Osteoblast (primary cell): Measurements from ENCODE around the gene MED26. TPM values are rescaled to one million over a fixed set of nuclear protein-coding genes. Genes with fewer than 3 reads are reported as not detected.
A peak's percentile ranks its signal among the peaks of the same experiment; 100 is the strongest.

Source experiments
- DNase-seq: peaks from one replicate; pipeline ENCODE4 v3.0.0; 2011; ENCODE audit warnings: low spot score, mixed read lengths; ENCODE audit not compliant: insufficient read length; ENCODE audit errors: missing footprints
- H2AFZ ChIP-seq: 2 replicates; pipeline ENCODE4 v1.6.0; 2011; ENCODE audit warnings: mild to moderate bottlenecking, low read length
- H3K27ac ChIP-seq: 2 replicates; pipeline ENCODE4 v1.5.1; 2011; ENCODE audit warnings: mild to moderate bottlenecking, low read depth, low read length, moderate library complexity
- H3K27me3 ChIP-seq: 2 replicates; pipeline ENCODE4 v1.6.0; 2012; ENCODE audit warnings: mild to moderate bottlenecking, control low read depth, inconsistent platforms, low read length, moderate library complexity; ENCODE audit not compliant: insufficient read depth
- H3K36me3 ChIP-seq: 2 replicates; pipeline ENCODE4 v1.5.1; 2011; ENCODE audit warnings: mild to moderate bottlenecking, low read length, control low read depth, moderate library complexity; ENCODE audit not compliant: insufficient read depth
- H3K4me1 ChIP-seq: 2 replicates; pipeline ENCODE4 v1.5.1; 2011; ENCODE audit warnings: mild to moderate bottlenecking, low read length, control low read depth, moderate library complexity; ENCODE audit not compliant: insufficient read depth
- H3K4me2 ChIP-seq: 2 replicates; pipeline ENCODE4 v1.6.0; 2011; ENCODE audit warnings: mild to moderate bottlenecking, low read length; ENCODE audit not compliant: insufficient read depth
- H3K4me3 ChIP-seq: fragments of 200-600 bp; sonication (generic); 3 replicates; pipeline ENCODE4 v1.5.1; 2012; ENCODE audit warnings: mild to moderate bottlenecking, low read length, inconsistent platforms; ENCODE audit not compliant: insufficient read depth
- H3K79me2 ChIP-seq: 2 replicates; pipeline ENCODE4 v1.6.0; 2012; ENCODE audit warnings: mild to moderate bottlenecking, low read length, control low read depth, inconsistent platforms; ENCODE audit not compliant: insufficient read depth
- H3K9me3 ChIP-seq: 2 replicates; pipeline ENCODE4 v1.5.1; 2011; ENCODE audit warnings: low read depth, low read length, control low read depth
- H4K20me1 ChIP-seq: 2 replicates; pipeline ENCODE4 v1.6.0; 2012; ENCODE audit warnings: mild to moderate bottlenecking, low read length, control low read depth; ENCODE audit not compliant: insufficient read depth
- total RNA-seq: library from RNA; depleted of rRNA; stranded (reverse); fragments of >200 nt; gene quantifications from 2 replicates; pipeline ENCODE4 v1.2.3, GENCODE V29; 2012
- TF ChIP-seq, protein P1 (sequence below): IDR thresholded peaks from 2 replicates; pipeline ENCODE4 v1.5.1; 2011; ENCODE audit warnings: mild to moderate bottlenecking, low read depth, low read length, moderate library complexity; ENCODE audit errors: extremely low read depth

Gene MED26
- total RNA-seq, 1 donor: 5.8 TPM

GRCh38 chr19:16607819-16608218 is 20.2 kb downstream of the MED26 start:
- Histone ChIP-seq H3K4me2 (no peak overlapping the region), H3K27ac (peak overlapping the region; percentile 54)

DNA sequence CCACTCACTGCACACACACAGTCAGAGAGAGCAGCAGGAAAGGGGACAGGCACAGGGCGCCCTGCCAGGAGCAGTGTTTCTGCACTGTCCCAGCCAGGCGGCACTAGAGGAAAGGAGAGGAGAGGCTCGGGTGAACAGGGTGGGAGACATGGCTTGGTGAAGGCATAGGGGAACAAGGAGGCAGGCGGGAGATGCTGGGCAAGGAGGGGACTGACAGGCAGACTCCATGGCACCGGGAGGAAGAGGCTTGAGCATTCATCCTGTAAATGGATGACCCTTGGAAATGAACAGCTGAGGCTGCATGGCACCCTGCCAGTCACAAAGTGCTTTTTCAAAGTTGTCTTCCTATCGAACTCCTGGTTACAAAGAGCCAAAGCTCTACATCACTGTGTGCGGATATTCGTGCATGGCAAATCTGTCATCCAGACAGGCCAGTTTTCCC is 22.4 kb downstream of the MED26 start:
- H2AFZ ChIP-seq: no peak overlapping the region
- H3K4me2 ChIP-seq: no peak overlapping the region
- peaks cover 85% of the 10 kb centered on the region for H4K20me1 ChIP-seq
- peaks cover 96% of the 10 kb centered on the region for H3K79me2 ChIP-seq
- H3K4me1 ChIP-seq: peaks cover 22% of the 10 kb centered on the region
- TF ChIP-seq, protein P1, sequence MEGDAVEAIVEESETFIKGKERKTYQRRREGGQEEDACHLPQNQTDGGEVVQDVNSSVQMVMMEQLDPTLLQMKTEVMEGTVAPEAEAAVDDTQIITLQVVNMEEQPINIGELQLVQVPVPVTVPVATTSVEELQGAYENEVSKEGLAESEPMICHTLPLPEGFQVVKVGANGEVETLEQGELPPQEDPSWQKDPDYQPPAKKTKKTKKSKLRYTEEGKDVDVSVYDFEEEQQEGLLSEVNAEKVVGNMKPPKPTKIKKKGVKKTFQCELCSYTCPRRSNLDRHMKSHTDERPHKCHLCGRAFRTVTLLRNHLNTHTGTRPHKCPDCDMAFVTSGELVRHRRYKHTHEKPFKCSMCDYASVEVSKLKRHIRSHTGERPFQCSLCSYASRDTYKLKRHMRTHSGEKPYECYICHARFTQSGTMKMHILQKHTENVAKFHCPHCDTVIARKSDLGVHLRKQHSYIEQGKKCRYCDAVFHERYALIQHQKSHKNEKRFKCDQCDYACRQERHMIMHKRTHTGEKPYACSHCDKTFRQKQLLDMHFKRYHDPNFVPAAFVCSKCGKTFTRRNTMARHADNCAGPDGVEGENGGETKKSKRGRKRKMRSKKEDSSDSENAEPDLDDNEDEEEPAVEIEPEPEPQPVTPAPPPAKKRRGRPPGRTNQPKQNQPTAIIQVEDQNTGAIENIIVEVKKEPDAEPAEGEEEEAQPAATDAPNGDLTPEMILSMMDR: no peak
- no peaks in the 10 kb centered on the region for H3K27me3 ChIP-seq
- H3K9me3 ChIP-seq: no peaks in the 10 kb centered on the region
- no peak overlapping the region for H3K4me3 ChIP-seq
- DNase-seq: peak; percentile 77
- no peak overlapping the region for H3K27ac ChIP-seq
- no peaks in the 10 kb centered on the region for H3K36me3 ChIP-seq

More at GRCh38 chr19:16607819-16608218, 20.2 kb downstream of the MED26 start:
- no peaks in the 10 kb centered on the region for H3K9me3 ChIP-seq
- peaks cover 25% of the 10 kb centered on the region for H3K4me1 ChIP-seq
- no peak for DNase-seq
- peaks cover 96% of the 10 kb centered on the region for H3K79me2 ChIP-seq
- peaks cover 86% of the 10 kb centered on the region for H4K20me1 ChIP-seq
- H2AFZ ChIP-seq: no peak overlapping the region
- H3K36me3 ChIP-seq: no peaks in the 10 kb centered on the region
- no peaks in the 10 kb centered on the region for H3K27me3 ChIP-seq
- TF ChIP-seq, protein P1: no peak
- H3K4me3 ChIP-seq: no peak overlapping the region

DNA sequence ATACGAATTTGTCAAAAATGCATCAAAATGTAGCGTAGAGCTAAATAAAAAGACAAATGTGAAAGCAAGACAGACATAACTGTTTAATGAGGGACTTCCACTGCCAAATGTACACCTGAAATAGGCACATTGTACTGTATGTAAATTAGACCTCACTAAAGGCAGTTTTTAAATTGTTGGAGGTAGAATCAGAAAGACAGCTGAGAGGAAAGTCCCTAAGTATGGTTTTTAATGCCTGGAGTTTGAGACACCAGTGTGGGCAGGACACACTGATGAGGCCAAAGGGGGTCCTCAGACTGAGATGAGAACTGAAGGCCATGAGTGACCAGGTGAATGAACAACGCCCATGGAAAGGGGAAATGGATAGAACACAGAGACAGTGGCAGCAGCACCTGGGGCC is 22.9 kb downstream of the MED26 start:
- Histone ChIP-seq H3K4me1 (peaks cover 22% of the 10 kb centered on the region), H3K36me3 (no peaks in the 10 kb centered on the region), H3K79me2 (peaks cover 96% of the 10 kb centered on the region), H4K20me1 (peaks cover 87% of the 10 kb centered on the region), H2AFZ (no peak overlapping the region), H3K4me3 (no peak overlapping the region), H3K9me3 (no peaks in the 10 kb centered on the region), H3K4me2 (no peak overlapping the region), H3K27me3 (no peaks in the 10 kb centered on the region), H3K27ac (no peak overlapping the region)
- TF ChIP-seq, protein P1: no peak
- DNase-seq: peak; percentile 8

DNA sequence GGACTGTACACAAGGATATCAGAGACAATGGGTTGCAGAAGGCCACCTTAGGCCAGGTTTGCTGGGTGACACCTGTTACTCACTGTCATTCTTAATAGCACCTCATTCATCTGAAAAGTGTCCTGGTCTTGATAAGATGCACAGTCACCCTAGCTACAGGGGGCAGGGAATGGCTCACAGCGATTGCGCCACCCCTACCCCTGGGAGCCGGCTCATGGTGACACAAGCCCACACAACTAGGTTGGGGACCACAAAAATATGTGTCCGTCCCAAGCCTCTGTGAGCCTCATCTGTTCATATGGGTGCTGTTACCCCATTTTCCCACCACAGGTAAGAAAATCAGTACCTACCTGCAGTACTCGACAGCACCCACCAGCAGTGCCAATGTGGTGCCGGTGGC is 23.4 kb downstream of the MED26 start:
- Histone ChIP-seq H3K4me3 (no peak overlapping the region), H3K27ac (no peak overlapping the region), H3K79me2 (peaks cover 97% of the 10 kb centered on the region), H2AFZ (no peak overlapping the region), H3K4me1 (peaks cover 22% of the 10 kb centered on the region), H3K36me3 (no peaks in the 10 kb centered on the region), H3K4me2 (no peak overlapping the region), H3K9me3 (no peaks in the 10 kb centered on the region), H4K20me1 (peaks cover 89% of the 10 kb centered on the region), H3K27me3 (no peaks in the 10 kb centered on the region)
- TF ChIP-seq, protein P1: no peak
- peak; percentile 30 for DNase-seq
